Measurements from ENCODE around the gene TMEM37. TPM values are rescaled to one million over a fixed set of nuclear protein-coding genes. Genes with fewer than 3 reads are reported as not detected.

Gene TMEM37
- total RNA-seq, 1 experiment from 2014 or later, result 4.2 TPM

DNA sequence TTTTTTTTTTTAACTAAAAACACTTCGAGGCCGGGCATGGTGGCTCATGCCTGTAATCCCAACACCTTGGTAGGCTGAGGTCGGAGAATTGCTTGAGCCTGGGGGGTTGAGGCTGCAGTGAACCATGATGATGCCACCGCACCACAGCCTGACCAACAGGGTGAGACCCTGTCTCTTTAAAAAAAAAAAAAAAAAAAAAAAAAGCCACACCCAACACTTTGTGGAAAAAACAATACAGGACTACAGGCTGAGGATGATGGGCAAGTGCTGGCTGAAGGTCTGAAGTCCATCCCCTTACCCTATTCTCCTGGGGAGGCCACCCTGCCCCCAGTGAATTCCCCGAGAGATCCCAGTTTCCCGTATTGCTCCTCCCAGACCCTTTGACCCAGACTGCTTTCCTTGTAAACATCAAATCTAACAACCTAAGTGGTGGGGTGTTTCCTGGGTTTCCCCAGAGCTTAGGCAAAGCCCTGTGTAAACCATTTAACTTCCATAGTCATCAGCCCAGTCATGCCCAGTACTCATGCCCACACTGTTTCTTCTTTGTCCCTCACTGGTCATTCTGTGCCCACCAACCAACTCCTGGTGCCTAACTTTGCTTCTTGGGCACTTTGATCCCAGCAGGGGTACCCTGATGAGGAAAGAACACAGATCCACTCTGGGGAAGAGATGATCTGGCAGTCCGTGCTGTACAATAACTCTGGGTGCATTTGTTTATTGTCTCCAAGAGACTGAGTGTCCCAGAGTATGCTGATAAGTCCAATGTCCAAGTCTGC is 5.8 kb upstream of the TMEM37 start:
- Histone ChIP-seq H3K27ac (ENCODE audit: insufficient read length, low read depth, low read length) (no peak overlapping the region), H3K23ac (ENCODE audit: insufficient read length, low read depth, low read length) (no peak overlapping the region), H4K91ac (ENCODE audit: insufficient read length, low read depth, low read length) (no peak overlapping the region), H3K9ac (ENCODE audit: extremely low read depth, insufficient read length, low read length) (no peak overlapping the region), H2BK5ac (ENCODE audit: insufficient read length, low read length) (no peak overlapping the region), H2BK120ac (ENCODE audit: low read depth, low read length, poor library complexity, severe bottlenecking) (no peak overlapping the region), H2BK12ac (ENCODE audit: insufficient read length, low read depth, low read length) (no peak overlapping the region), H4K20me1 (ENCODE audit: control insufficient read depth, insufficient read depth, insufficient read length) (no peaks in the 10 kb centered on the region), H2BK15ac (ENCODE audit: low read depth, low read length) (no peak overlapping the region), H3K14ac (ENCODE audit: insufficient read depth, low read length) (no peak overlapping the region), H3K4me1 (ENCODE audit: insufficient read depth, low read length) (no peaks in the 10 kb centered on the region), H3K4me2 (ENCODE audit: insufficient read depth, insufficient read length, low read length) (no peak overlapping the region), H4K8ac (replicated peaks; ENCODE audit: insufficient read length, low read depth, low read length) (no peak overlapping the region), H2AK5ac (ENCODE audit: insufficient read length, low read length) (no peak overlapping the region), H3K18ac (ENCODE audit: insufficient read length, low read depth, low read length) (no peak overlapping the region), H2AFZ (ENCODE audit: low read length) (no peak overlapping the region), H3K56ac (ENCODE audit: insufficient read length, low read depth, low read length) (no peak overlapping the region), H3K23me2 (ENCODE audit: insufficient read length, low read depth, low read length, poor library complexity, severe bottlenecking) (no peaks in the 10 kb centered on the region), H3K79me2 (ENCODE audit: insufficient read depth, low read length) (no peaks in the 10 kb centered on the region), H4K5ac (ENCODE audit: insufficient read length, low read depth, low read length) (no peak overlapping the region), H3K9me3 (ENCODE audit: control insufficient read depth, low read depth, low read length) (no peaks in the 10 kb centered on the region), H3K27me3 (ENCODE audit: insufficient read depth, low read length) (no peaks in the 10 kb centered on the region; the same call in 1 of the 2 replicates), H3K79me1 (ENCODE audit: insufficient read depth, low read depth, low read length, poor library complexity, severe bottlenecking) (no peaks in the 10 kb centered on the region), H2BK20ac (ENCODE audit: low read depth, low read length, poor library complexity, severe bottlenecking) (no peak overlapping the region), H3K4ac (ENCODE audit: low read depth, low read length) (no peak overlapping the region), H3T11ph (ENCODE audit: low read length) (no peak overlapping the region)
- H3K27me3 Mint-ChIP-seq (ENCODE audit: low read depth), result peaks cover 31% of the 10 kb centered on the region
- H3K4me1 Mint-ChIP-seq, result peaks cover 41 to 48% of the 10 kb centered on the region in 2 experiments
- peaks cover 12 to 14% of the 10 kb centered on the region in 2 experiments for H3K9me3 Mint-ChIP-seq
- TF ChIP-seq, protein P1, sequence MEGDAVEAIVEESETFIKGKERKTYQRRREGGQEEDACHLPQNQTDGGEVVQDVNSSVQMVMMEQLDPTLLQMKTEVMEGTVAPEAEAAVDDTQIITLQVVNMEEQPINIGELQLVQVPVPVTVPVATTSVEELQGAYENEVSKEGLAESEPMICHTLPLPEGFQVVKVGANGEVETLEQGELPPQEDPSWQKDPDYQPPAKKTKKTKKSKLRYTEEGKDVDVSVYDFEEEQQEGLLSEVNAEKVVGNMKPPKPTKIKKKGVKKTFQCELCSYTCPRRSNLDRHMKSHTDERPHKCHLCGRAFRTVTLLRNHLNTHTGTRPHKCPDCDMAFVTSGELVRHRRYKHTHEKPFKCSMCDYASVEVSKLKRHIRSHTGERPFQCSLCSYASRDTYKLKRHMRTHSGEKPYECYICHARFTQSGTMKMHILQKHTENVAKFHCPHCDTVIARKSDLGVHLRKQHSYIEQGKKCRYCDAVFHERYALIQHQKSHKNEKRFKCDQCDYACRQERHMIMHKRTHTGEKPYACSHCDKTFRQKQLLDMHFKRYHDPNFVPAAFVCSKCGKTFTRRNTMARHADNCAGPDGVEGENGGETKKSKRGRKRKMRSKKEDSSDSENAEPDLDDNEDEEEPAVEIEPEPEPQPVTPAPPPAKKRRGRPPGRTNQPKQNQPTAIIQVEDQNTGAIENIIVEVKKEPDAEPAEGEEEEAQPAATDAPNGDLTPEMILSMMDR (conservative IDR thresholded peaks at IDR 0.05), result no peak
- DNase-seq, result peak; percentile 5
- H3K27ac Mint-ChIP-seq, result no peak overlapping the region
- no peak overlapping the region for H3K4me3 Mint-ChIP-seq
- WGBS (ENCODE audit: extremely low coverage, insufficient read length, low lambda C conversion rate), result no CpG with 5 or more reads among the region's 7 CpGs
- H3K36me3 Mint-ChIP-seq (ENCODE audit: insufficient read depth in 1 of 3, low read depth in 3 of 3), result peaks cover 0 to 11% (median 9%) of the 10 kb centered on the region in 3 experiments
